Nephron progenitor cell (in vitro differentiated cells): ENCODE data around the gene RAB5B.
A peak's percentile ranks its signal among the peaks of the same experiment; 100 is the strongest.
"Not testable (repeated sequence)": the region's sequence is repeated elsewhere in the genome, so short reads cannot be mapped to it uniquely, and the experiment has no call there.

Source experiments
- DNase-seq: peaks from one replicate; pipeline ENCODE4 v3.0.0; 2021
- H3K27ac Mint-ChIP-seq: 2 replicates; pipeline ENCODE4 v1.8.0; 2021; ENCODE audit warnings: mild to moderate bottlenecking, moderate library complexity, mixed read lengths
- H3K27me3 Mint-ChIP-seq: 2 replicates; pipeline ENCODE4 v1.8.0; 2021; ENCODE audit warnings: mild to moderate bottlenecking, low read depth, mixed read lengths; ENCODE audit not compliant: poor library complexity
- H3K36me3 Mint-ChIP-seq: 2 replicates; pipeline ENCODE4 v1.8.0; 2021; ENCODE audit warnings: low read depth, mixed read lengths
- H3K4me1 Mint-ChIP-seq: 2 replicates; pipeline ENCODE4 v1.8.0; 2021; ENCODE audit warnings: mixed read lengths
- H3K4me3 Mint-ChIP-seq: 2 replicates; pipeline ENCODE4 v1.8.0; 2021; ENCODE audit warnings: mild to moderate bottlenecking, moderate library complexity, mixed read lengths
- H3K9me3 Mint-ChIP-seq: 2 replicates; pipeline ENCODE4 v1.8.0; 2021; ENCODE audit warnings: mild to moderate bottlenecking, moderate library complexity, mixed read lengths
- CTCF ChIP-seq: fragments of 200-600 bp; sonication (generic); IDR thresholded peaks from 2 replicates; pipeline ENCODE4 v1.5.0; 2021; ENCODE audit warnings: antibody characterized with exemption

Gene RAB5B

GRCh38 chr12:55982319-55982936, 8.6 kb downstream of the RAB5B start:
- H3K27me3 Mint-ChIP-seq: no peaks in the 10 kb centered on the region
- no peak overlapping the region for H3K4me3 Mint-ChIP-seq
- no peak for TF ChIP-seq CTCF
- no peaks in the 10 kb centered on the region for H3K9me3 Mint-ChIP-seq
- DNase-seq: no peak
- no peak overlapping the region for H3K27ac Mint-ChIP-seq
- H3K36me3 Mint-ChIP-seq: peaks cover 79% of the 10 kb centered on the region
- H3K4me1 Mint-ChIP-seq: peaks cover 6% of the 10 kb centered on the region

- no peak overlapping the region for H3K4me3 Mint-ChIP-seq
- H3K36me3 Mint-ChIP-seq: peaks cover 77% of the 10 kb centered on the region
- H3K4me1 Mint-ChIP-seq: peaks cover 6% of the 10 kb centered on the region
- H3K9me3 Mint-ChIP-seq: no peaks in the 10 kb centered on the region
- no peaks in the 10 kb centered on the region for H3K27me3 Mint-ChIP-seq
- TF ChIP-seq CTCF: no peak
- no peak for DNase-seq
- peak overlapping the region; percentile 81 for H3K27ac Mint-ChIP-seq
Measured at GRCh38 chr12:55983232-55983842, 9.5 kb downstream of the RAB5B start.

- peaks cover 6% of the 10 kb centered on the region for H3K4me1 Mint-ChIP-seq
Measured at GRCh38 chr12:55984861-55985260, 11.0 kb downstream of the RAB5B start.

GRCh38 chr12:55985341-55985740, 11.5 kb downstream of the RAB5B start:
- Mint-ChIP-seq H3K36me3 (peaks cover 78% of the 10 kb centered on the region), H3K9me3 (no peaks in the 10 kb centered on the region), H3K4me1 (peaks cover 6% of the 10 kb centered on the region), H3K27ac (peak overlapping the region; percentile 85), H3K27me3 (no peaks in the 10 kb centered on the region), H3K4me3 (no peak overlapping the region)
- no peak for DNase-seq
- TF ChIP-seq CTCF: no peak

More at GRCh38 chr12:55984861-55985260, 11.0 kb downstream of the RAB5B start:
- DNase-seq: no peak
- Mint-ChIP-seq H3K4me3 (no peak overlapping the region), H3K27ac (no peak overlapping the region), H3K9me3 (no peaks in the 10 kb centered on the region), H3K36me3 (peaks cover 78% of the 10 kb centered on the region), H3K27me3 (no peaks in the 10 kb centered on the region)
- no peak for TF ChIP-seq CTCF

- not testable (repeated sequence) for H3K9me3 Mint-ChIP-seq
Measured at GRCh38 chr12:55985976-55986375, 12.1 kb downstream of the RAB5B start.

GRCh38 chr12:55991110-55991509, 17.2 kb downstream of the RAB5B start:
- H3K27me3 Mint-ChIP-seq: no peaks in the 10 kb centered on the region
- no peak overlapping the region for H3K27ac Mint-ChIP-seq
- peaks cover 70% of the 10 kb centered on the region for H3K36me3 Mint-ChIP-seq
- no peak for TF ChIP-seq CTCF
- no peak overlapping the region for H3K4me3 Mint-ChIP-seq
- no peaks in the 10 kb centered on the region for H3K9me3 Mint-ChIP-seq
- no peak for DNase-seq
- H3K4me1 Mint-ChIP-seq: peaks cover under 1% of the 10 kb centered on the region

More at GRCh38 chr12:55985976-55986375, 12.1 kb downstream of the RAB5B start:
- H3K4me3 Mint-ChIP-seq, H3K27me3 Mint-ChIP-seq, H3K4me1 Mint-ChIP-seq, DNase-seq: not testable (repeated sequence)
- peak overlapping the region; percentile 85 for H3K27ac Mint-ChIP-seq
- H3K36me3 Mint-ChIP-seq: peaks cover 78% of the 10 kb centered on the region
